HG02798 (cell line): ENCODE measurements around the gene CDCP1.
"Not testable (repeated sequence)": the region's sequence is repeated elsewhere in the genome, so short reads cannot be mapped to it uniquely, and the experiment has no call there.

Source experiments
- ATAC-seq: cut with Tn5 transposase; IDR thresholded peaks from one replicate; pipeline ENCODE4 v1.9.1; 2021; ENCODE audit warnings: mild to moderate bottlenecking; ENCODE audit not compliant: unreplicated experiment, poor library complexity

The CDCP1 gene

GRCh38 chr3:45140770-45141155 is 5.4 kb downstream of the CDCP1 start:
- not testable (repeated sequence) for ATAC-seq

- no peak for ATAC-seq
These were observed 5.9 kb downstream of the CDCP1 start for GRCh38 chr3:45140141-45140769.

- ATAC-seq, result no peak
These were observed 6.6 kb downstream of the CDCP1 start for GRCh38 chr3:45139372-45140140.

GRCh38 chr3:45137656-45138181 is 8.5 kb downstream of the CDCP1 start:
- no peak for ATAC-seq

DNA sequence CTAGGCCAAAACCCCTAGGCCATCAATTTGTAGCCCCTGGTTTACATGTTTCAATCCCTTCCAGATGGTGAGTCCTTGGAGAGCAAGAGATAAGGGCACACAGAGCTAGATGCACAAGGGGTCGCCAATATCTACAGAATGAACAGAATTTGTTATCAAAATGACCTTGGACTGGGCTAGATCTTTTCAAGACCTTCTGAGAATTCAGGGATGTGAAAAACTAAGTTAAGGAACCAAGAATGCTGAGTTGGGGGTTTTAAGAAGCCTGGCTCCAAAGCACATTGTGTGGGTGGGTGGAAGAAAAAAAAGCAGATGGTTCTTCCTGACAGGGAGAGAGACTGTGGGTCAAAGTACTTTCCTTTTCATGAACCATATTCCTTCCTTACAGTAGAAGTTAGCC is 10.2 kb downstream of the CDCP1 start:
- no peak for ATAC-seq

- ATAC-seq, result no peak
These were observed 11.2 kb downstream of the CDCP1 start for GRCh38 chr3:45134758-45135521.

DNA sequence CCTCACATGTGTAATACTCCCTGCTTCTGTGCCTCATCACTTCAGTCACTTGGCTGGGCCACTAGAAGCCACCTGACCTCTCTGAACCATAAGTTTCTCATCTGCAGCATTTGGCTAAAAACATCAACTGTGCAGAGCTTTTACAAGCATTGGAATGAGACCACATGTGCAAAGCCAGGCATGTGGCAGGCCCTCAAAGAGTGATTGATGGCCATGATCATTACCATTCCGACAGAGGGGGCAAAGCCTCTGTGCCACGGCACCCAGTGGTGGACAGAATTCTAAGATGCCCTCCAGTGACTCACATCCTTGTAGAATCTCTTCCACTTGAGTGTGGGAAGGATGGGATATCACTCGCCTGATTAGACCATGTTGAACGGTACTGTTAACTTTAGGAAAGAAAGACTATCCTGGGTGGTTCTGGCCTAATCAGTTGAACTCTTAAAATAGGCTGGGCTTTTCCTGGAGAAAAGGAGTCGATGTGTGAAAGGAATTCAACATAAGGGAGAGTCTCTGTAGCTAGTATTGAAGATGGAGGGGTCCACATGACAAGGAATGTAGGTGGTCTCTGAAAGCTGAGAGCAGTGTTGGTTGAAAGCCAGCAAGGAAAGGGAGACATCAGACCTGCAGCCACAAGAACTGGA is 13.5 kb downstream of the CDCP1 start:
- ATAC-seq, result no peak

GRCh38 chr3:45131201-45131600 is 15.0 kb downstream of the CDCP1 start:
- ATAC-seq, result no peak

DNA sequence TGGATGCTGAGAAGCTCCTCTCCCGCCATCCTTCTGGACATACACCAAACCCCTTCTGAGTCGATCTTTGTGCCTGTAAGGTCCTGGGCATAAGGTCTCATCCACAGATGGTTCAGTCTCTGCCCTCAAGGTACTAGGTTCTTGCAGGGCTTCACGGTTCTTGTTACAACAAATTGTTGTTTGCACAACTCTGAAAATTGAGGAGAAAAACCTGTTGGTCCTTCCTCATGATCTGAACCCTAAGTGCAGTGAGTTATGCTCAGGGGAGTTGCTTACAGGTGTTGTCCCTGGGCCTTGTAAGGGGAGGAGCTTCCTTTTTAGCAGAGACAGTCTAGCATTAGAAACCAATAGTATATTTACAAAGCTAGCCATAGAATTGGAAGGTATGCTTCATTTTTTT is 15.7 kb downstream of the CDCP1 start:
- no peak for ATAC-seq

DNA sequence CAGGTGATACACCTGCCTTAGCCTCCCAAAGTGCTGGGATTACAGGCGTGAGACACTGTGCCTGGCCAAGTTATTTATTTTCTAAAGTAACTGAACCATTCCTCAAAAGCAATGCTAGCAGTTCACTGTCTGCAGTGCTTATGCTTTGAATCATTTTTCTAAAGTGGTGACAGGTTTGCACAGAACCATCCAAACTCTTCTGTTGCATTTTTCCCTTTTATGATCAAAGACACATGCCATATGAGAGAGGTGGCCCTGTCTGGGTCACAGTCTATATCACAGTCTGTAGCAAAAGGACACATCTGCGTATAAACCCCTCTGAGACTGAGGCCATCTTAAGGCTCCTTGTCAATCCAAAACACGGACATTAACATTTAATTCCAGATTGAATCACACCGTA is 17.2 kb downstream of the CDCP1 start:
- ATAC-seq, result no peak

DNA sequence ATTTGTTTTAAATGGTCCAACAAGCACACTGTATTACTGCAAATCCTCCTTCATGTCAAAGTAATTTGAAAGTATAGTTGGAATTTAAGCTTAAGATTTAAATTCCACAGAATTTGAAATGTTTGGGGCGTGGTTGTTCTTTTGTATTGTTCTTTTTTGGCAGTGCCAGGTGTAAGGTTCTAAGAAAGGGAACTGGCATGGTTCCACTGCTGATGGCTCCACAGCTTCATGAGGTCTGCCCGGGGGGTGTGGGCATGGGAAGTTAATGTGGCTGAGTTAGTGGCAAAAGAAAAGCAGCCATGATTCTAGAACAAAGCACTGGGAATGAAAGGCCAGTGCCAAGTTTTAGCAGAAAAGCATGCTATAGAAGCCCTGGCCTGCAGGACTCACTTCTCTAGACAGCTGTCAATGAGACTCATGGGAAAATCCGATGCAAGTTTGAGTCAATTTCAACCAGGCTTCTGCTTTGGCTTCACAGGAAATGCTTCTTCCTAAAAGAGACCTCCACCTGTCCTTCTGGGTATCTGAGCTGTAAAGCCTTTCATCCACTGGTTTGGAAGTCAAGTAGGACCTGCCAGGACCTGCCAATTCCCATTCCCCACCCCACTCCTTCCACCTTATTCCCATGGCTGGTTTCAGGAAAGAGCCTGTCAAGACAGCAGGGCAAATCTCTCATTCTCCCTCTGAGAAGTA is 18.9 kb downstream of the CDCP1 start:
- no peak for ATAC-seq

DNA sequence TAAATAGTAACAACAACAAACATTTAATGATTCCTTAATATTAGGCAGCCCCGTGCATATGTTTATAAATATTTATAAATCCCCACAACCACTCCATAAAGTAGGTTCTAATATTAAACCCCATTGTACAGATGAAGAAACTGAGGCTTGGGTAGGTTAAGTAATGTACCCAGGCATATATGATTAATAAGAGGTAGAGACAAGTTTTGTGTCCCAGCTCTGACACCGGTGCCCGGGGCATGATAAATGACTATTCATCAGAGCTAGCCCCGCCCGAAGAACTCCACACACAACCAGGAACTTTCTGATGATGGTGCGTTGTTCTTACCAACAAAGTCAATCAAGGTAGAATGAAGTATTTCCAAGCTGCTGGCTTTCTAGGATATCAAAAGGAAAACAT is 19.4 kb downstream of the CDCP1 start:
- ATAC-seq, result no peak

DNA sequence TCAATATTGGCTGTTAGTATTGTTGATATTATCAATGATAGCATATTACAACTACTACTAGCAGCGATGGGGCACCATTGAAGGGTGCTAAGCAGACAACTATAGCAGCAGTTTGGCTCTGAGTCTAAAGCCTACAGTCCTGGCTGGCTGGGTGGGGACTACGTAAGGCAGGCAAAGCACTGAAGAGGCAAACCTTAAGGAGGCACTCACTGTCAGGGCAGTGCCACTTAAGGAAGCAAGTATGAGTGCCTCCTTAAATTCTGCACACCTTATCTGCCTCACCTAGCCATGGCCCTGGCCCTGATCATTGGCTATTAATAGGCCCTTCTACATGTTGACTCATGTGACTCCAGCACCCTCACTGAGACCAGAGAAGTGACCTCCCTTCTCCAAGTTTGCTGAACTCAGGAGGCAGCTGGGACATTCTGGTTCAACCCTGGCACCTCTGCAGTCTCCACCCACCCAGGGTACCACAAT is 20.6 kb downstream of the CDCP1 start:
- ATAC-seq, result no peak

- ATAC-seq, result no peak
These were observed 21.2 kb downstream of the CDCP1 start for GRCh38 chr3:45124956-45125355.

DNA sequence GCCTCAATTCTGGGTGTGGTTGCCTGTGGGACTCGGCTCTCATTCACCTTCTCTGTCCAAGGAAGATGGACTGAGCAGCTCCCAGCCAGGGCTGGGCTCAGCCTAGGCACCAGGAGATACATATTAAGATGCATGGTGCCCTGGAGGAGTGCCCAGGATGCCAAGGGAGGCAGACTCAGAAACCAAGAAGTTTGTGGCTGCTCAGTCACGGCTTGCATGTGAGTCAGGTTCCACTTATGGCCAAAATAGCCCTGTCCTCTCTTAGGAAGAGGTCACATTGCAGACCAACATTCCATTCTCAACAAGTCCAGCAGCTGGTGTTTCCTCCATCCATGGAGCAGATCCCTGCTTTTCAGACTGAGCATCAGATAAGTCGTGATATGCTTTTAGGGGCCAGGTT is 21.8 kb downstream of the CDCP1 start:
- ATAC-seq, result no peak

- ATAC-seq, result no peak
These were observed 22.5 kb downstream of the CDCP1 start for GRCh38 chr3:45123581-45124269.

GRCh38 chr3:45123030-45123429 is 23.1 kb downstream of the CDCP1 start:
- peak; percentile 72 for ATAC-seq

DNA sequence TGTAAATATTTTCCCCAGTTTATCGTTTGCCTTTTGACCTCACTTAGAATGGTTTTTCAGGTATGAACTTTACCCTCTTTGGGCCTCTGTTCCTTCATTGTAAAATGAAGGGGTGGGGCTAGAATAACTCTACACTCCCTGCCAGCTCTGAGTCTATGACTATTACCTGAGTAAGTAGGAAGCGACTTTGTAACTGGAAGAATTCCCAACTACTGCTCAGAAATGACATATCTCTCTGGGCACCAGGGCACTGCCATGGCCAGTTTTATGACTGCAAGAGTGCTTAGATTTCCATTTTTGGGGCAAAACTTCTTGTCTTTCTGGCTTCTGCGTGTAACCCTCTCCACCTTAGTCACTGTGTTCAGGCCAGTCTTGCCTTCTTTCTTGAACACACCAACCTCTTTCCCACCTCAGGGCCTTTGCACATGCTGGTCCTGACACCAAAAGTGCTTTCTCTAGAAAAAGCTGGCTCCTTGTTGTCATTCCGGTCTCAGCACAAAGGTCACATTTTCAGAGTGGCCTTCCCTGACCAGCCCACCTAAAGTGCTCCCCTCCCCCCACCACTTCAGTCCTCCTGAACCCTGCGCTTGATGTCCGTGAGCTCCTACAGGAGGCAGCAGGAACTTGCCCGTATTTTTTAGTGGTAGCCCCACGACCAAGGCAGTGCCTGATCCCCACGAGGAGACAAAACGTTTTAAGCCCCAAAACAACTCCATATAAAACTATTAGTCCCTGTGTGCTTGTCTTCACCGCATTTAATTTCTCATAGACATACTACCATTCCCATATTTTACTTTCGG is 25.6 kb downstream of the CDCP1 start:
- ATAC-seq, result no peak
